WTC11 (cell line): ENCODE results near the gene TMC5. TPM values are rescaled to one million over a fixed set of nuclear protein-coding genes. Genes with fewer than 3 reads are reported as not detected.

Source experiments
- ATAC-seq: fragments of 200-7000 bp; cut with Tn5 transposase; 2 replicates; pipeline ENCODE4 v1.10.0; 2021; ENCODE audit warnings: mild to moderate bottlenecking, moderate library complexity
- CTCF ChIA-PET: fragments of 300-600 bp; sonication (Branson Sonifier 250); formaldehyde crosslinking; loops from one replicate; lab custom pipeline; 2021; ENCODE audit warnings: antibody characterized with exemption; lab: Charles Lee
- POLR2A ChIA-PET: fragments of 350-600 bp; sonication (Branson Sonifier 250); formaldehyde crosslinking; loops from one replicate; lab custom pipeline; 2021; ENCODE audit warnings: antibody characterized with exemption; lab: Charles Lee
- DNase-seq: peaks from one replicate; pipeline ENCODE4 v3.0.0; 2021; ENCODE audit warnings: low spot score
- H3K27ac Mint-ChIP-seq: 2 replicates; pipeline ENCODE4 v1.8.0; 2021; ENCODE audit warnings: mixed read lengths
- H3K27me3 Mint-ChIP-seq: 2 replicates; pipeline ENCODE4 v1.8.0; 2021; ENCODE audit warnings: low read depth, mild to moderate bottlenecking, moderate library complexity, mixed read lengths
- H3K36me3 Mint-ChIP-seq: 2 replicates; pipeline ENCODE4 v1.8.0; 2021; ENCODE audit warnings: mixed read lengths
- H3K4me1 Mint-ChIP-seq: 2 replicates; pipeline ENCODE4 v1.8.0; 2022; ENCODE audit warnings: mixed read lengths
- H3K4me3 Mint-ChIP-seq: 2 replicates; pipeline ENCODE4 v1.8.0; 2021; ENCODE audit warnings: mild to moderate bottlenecking, moderate library complexity, mixed read lengths
- H3K9me3 Mint-ChIP-seq: 2 replicates; pipeline ENCODE4 v1.8.0; 2021; ENCODE audit warnings: mixed read lengths
- ELF4 ChIP-seq: sonication (generic); formaldehyde crosslinking; IDR thresholded peaks from 2 replicates; pipeline ENCODE4 v1.8.1; 2022; ENCODE audit warnings: low read depth, mild to moderate bottlenecking, moderate library complexity, missing genetic modification reagents
- GTF2I ChIP-seq: fragments of 250-450 bp; sonication (Bioruptor Pico); conservative IDR thresholded peaks from 2 replicates; pipeline ENCODE4 v1.4.0; 2021; ENCODE audit warnings: mild to moderate bottlenecking
- JAZF1 ChIP-seq: fragments of 250-450 bp; sonication (Bioruptor Pico); IDR thresholded peaks from 2 replicates; pipeline ENCODE4 v1.9.0; 2021; ENCODE audit warnings: moderate library complexity, mild to moderate bottlenecking, inconsistent platforms
- ZBTB21 ChIP-seq: sonication (generic); formaldehyde crosslinking; IDR thresholded peaks from 2 replicates; pipeline ENCODE4 v1.8.1; 2023; ENCODE audit warnings: mild to moderate bottlenecking, missing genetic modification reagents, borderline replicate concordance
- ZNF219 ChIP-seq: sonication (generic); formaldehyde crosslinking; IDR thresholded peaks from 2 replicates; pipeline ENCODE4 v1.8.0; 2023; ENCODE audit warnings: missing genetic modification reagents, mild to moderate bottlenecking, borderline replicate concordance
- ZNF416 ChIP-seq: fragments of 250-450 bp; sonication (Bioruptor Pico); IDR thresholded peaks from 2 replicates; pipeline ENCODE4 v1.9.0; 2021; ENCODE audit warnings: mild to moderate bottlenecking, inconsistent platforms
- total RNA-seq: library from RNA; stranded (reverse); gene quantifications from 3 replicates; pipeline ENCODE4 v1.2.3, GENCODE V29; 2021
- TF ChIP-seq, protein P1 (sequence below): fragments of 250-450 bp; sonication (Bioruptor Pico); IDR thresholded peaks from 2 replicates; pipeline ENCODE4 v1.9.0; 2021; ENCODE audit warnings: mild to moderate bottlenecking, borderline replicate concordance
- TF ChIP-seq, protein P2 (sequence below): fragments of 200-600 bp; IDR thresholded peaks from 2 replicates; pipeline ENCODE4 v1.8.0; 2022; ENCODE audit warnings: antibody characterized with exemption
- TF ChIP-seq, protein P3 (sequence below): fragments of 250-450 bp; sonication (Bioruptor Pico); IDR thresholded peaks from 2 replicates; pipeline ENCODE4 v2.1.2; 2022; ENCODE audit warnings: mild to moderate bottlenecking, moderate library complexity
- TF ChIP-seq, protein P4 (sequence below): sonication (generic); formaldehyde crosslinking; IDR thresholded peaks from 2 replicates; pipeline ENCODE4 v1.8.1; 2023; ENCODE audit warnings: mild to moderate bottlenecking, missing genetic modification reagents, borderline replicate concordance
- TF ChIP-seq, protein P5 (sequence below): sonication (generic); formaldehyde crosslinking; IDR thresholded peaks from 2 replicates; pipeline ENCODE4 v1.8.1; 2023; ENCODE audit warnings: mild to moderate bottlenecking, missing genetic modification reagents, moderate library complexity
- TF ChIP-seq, protein P6 (sequence below): sonication (generic); formaldehyde crosslinking; IDR thresholded peaks from 2 replicates; pipeline ENCODE4 v1.8.1; 2022; ENCODE audit warnings: mild to moderate bottlenecking, moderate library complexity, missing genetic modification reagents

Gene TMC5
- total RNA-seq, 1 experiment from 2014 or later = 3.1 TPM

DNA sequence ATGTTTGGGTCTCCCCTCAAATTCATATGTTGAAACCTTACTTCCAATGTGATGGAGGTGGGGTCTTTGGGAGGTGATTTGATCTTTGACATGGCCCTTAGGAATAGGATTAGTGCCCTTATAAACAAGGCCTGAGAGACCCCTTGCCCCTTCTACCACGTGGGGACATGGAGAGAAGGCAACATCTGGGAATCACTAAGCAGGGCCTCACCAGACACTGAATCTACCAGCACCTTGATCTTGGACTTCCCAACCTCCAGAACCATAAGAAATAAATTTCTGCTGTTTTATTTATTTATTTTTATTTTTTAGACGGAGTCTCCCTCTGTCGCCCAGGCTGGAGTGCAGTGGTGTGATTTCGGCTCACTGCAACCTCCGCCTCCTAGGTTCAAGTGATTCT lies 64.1 kb downstream of the TMC5 start:
- peaks cover 6% of the 10 kb centered on the region; the same call in 1 of the 2 replicates for H3K27me3 Mint-ChIP-seq
- DNase-seq = no peak
- no peak overlapping the region for H3K27ac Mint-ChIP-seq
- CTCF ChIA-PET = no interaction called here
- H3K4me3 Mint-ChIP-seq = no peak overlapping the region
- no peak for ATAC-seq
- H3K9me3 Mint-ChIP-seq = peaks cover 3% of the 10 kb centered on the region; the same call in 1 of the 2 replicates
- 0 out of 2 replicates have a peak, but pooled peaks cover 13% of the 10 kb centered on the region for H3K4me1 Mint-ChIP-seq
- H3K36me3 Mint-ChIP-seq = 0 out of 2 replicates have a peak, but pooled peaks cover 5% of the 10 kb centered on the region
- TF ChIP-seq, protein P1, sequence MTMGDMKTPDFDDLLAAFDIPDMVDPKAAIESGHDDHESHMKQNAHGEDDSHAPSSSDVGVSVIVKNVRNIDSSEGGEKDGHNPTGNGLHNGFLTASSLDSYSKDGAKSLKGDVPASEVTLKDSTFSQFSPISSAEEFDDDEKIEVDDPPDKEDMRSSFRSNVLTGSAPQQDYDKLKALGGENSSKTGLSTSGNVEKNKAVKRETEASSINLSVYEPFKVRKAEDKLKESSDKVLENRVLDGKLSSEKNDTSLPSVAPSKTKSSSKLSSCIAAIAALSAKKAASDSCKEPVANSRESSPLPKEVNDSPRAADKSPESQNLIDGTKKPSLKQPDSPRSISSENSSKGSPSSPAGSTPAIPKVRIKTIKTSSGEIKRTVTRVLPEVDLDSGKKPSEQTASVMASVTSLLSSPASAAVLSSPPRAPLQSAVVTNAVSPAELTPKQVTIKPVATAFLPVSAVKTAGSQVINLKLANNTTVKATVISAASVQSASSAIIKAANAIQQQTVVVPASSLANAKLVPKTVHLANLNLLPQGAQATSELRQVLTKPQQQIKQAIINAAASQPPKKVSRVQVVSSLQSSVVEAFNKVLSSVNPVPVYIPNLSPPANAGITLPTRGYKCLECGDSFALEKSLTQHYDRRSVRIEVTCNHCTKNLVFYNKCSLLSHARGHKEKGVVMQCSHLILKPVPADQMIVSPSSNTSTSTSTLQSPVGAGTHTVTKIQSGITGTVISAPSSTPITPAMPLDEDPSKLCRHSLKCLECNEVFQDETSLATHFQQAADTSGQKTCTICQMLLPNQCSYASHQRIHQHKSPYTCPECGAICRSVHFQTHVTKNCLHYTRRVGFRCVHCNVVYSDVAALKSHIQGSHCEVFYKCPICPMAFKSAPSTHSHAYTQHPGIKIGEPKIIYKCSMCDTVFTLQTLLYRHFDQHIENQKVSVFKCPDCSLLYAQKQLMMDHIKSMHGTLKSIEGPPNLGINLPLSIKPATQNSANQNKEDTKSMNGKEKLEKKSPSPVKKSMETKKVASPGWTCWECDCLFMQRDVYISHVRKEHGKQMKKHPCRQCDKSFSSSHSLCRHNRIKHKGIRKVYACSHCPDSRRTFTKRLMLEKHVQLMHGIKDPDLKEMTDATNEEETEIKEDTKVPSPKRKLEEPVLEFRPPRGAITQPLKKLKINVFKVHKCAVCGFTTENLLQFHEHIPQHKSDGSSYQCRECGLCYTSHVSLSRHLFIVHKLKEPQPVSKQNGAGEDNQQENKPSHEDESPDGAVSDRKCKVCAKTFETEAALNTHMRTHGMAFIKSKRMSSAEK (CRISPR knock-in tag) = no peak
- TF ChIP-seq, protein P2, sequence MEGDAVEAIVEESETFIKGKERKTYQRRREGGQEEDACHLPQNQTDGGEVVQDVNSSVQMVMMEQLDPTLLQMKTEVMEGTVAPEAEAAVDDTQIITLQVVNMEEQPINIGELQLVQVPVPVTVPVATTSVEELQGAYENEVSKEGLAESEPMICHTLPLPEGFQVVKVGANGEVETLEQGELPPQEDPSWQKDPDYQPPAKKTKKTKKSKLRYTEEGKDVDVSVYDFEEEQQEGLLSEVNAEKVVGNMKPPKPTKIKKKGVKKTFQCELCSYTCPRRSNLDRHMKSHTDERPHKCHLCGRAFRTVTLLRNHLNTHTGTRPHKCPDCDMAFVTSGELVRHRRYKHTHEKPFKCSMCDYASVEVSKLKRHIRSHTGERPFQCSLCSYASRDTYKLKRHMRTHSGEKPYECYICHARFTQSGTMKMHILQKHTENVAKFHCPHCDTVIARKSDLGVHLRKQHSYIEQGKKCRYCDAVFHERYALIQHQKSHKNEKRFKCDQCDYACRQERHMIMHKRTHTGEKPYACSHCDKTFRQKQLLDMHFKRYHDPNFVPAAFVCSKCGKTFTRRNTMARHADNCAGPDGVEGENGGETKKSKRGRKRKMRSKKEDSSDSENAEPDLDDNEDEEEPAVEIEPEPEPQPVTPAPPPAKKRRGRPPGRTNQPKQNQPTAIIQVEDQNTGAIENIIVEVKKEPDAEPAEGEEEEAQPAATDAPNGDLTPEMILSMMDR = no peak
- TF ChIP-seq ELF4 (CRISPR knock-in tag) (no peak), ZNF219 (no peak), GTF2I (CRISPR knock-in tag) (no peak), JAZF1 (CRISPR knock-in tag) (no peak), ZNF416 (CRISPR knock-in tag) (no peak), ZBTB21 (CRISPR knock-in tag) (no peak)
- TF ChIP-seq, protein P3, sequence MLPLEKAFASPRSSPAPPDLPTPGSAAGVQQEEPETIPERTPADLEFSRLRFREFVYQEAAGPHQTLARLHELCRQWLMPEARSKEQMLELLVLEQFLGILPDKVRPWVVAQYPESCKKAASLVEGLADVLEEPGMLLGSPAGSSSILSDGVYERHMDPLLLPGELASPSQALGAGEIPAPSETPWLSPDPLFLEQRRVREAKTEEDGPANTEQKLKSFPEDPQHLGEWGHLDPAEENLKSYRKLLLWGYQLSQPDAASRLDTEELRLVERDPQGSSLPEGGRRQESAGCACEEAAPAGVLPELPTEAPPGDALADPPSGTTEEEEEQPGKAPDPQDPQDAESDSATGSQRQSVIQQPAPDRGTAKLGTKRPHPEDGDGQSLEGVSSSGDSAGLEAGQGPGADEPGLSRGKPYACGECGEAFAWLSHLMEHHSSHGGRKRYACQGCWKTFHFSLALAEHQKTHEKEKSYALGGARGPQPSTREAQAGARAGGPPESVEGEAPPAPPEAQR (CRISPR knock-in tag) = no peak
- TF ChIP-seq, protein P4, sequence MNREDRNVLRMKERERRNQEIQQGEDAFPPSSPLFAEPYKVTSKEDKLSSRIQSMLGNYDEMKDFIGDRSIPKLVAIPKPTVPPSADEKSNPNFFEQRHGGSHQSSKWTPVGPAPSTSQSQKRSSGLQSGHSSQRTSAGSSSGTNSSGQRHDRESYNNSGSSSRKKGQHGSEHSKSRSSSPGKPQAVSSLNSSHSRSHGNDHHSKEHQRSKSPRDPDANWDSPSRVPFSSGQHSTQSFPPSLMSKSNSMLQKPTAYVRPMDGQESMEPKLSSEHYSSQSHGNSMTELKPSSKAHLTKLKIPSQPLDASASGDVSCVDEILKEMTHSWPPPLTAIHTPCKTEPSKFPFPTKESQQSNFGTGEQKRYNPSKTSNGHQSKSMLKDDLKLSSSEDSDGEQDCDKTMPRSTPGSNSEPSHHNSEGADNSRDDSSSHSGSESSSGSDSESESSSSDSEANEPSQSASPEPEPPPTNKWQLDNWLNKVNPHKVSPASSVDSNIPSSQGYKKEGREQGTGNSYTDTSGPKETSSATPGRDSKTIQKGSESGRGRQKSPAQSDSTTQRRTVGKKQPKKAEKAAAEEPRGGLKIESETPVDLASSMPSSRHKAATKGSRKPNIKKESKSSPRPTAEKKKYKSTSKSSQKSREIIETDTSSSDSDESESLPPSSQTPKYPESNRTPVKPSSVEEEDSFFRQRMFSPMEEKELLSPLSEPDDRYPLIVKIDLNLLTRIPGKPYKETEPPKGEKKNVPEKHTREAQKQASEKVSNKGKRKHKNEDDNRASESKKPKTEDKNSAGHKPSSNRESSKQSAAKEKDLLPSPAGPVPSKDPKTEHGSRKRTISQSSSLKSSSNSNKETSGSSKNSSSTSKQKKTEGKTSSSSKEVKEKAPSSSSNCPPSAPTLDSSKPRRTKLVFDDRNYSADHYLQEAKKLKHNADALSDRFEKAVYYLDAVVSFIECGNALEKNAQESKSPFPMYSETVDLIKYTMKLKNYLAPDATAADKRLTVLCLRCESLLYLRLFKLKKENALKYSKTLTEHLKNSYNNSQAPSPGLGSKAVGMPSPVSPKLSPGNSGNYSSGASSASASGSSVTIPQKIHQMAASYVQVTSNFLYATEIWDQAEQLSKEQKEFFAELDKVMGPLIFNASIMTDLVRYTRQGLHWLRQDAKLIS (CRISPR knock-in tag) = no peak
- TF ChIP-seq, protein P5, sequence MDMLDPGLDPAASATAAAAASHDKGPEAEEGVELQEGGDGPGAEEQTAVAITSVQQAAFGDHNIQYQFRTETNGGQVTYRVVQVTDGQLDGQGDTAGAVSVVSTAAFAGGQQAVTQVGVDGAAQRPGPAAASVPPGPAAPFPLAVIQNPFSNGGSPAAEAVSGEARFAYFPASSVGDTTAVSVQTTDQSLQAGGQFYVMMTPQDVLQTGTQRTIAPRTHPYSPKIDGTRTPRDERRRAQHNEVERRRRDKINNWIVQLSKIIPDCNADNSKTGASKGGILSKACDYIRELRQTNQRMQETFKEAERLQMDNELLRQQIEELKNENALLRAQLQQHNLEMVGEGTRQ = no peak
- TF ChIP-seq, protein P6, sequence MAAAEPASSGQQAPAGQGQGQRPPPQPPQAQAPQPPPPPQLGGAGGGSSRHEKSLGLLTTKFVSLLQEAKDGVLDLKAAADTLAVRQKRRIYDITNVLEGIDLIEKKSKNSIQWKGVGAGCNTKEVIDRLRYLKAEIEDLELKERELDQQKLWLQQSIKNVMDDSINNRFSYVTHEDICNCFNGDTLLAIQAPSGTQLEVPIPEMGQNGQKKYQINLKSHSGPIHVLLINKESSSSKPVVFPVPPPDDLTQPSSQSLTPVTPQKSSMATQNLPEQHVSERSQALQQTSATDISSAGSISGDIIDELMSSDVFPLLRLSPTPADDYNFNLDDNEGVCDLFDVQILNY = no peak
- POLR2A ChIA-PET = no interaction called here
